ENCODE results near the gene ZNF346. TPM values are rescaled to one million over a fixed set of nuclear protein-coding genes. Genes with fewer than 3 reads are reported as not detected.

Gene ZNF346
- total and polyA plus RNA-seq, 2 of the 13 experiments (the other 11 are each of a cell fraction or from before 2014, with no cell fraction given), result 8.6 to 19.4 TPM

- TF ChIP-seq AKNA (CRISPR knock-in tag; IDR thresholded peaks at IDR 0.05; ENCODE audit: borderline replicate concordance) (no peak), ZZZ3 (CRISPR knock-in tag; IDR thresholded peaks at IDR 0.05; ENCODE audit: borderline replicate concordance) (no peak), PREB (CRISPR knock-in tag; IDR thresholded peaks at IDR 0.05) (no peak), ATM (IDR thresholded peaks at IDR 0.05; ENCODE audit: borderline replicate concordance) (no peak), PTBP1 (IDR thresholded peaks at IDR 0.05; ENCODE audit: low read depth, low read length, poor library complexity, severe bottlenecking) (no peak), MAFK (conservative IDR thresholded peaks at IDR 0.05 in 1 of 2, IDR thresholded peaks at IDR 0.05 in 1 of 2; ENCODE audit: low read length in 2 of 2) (no peak), RBM22 (optimal IDR thresholded peaks at IDR 0.05; ENCODE audit: low read length) (no peak), U2AF1 (optimal IDR thresholded peaks at IDR 0.05; ENCODE audit: low read depth, low read length) (no peak), PHF21A (CRISPR knock-in tag; IDR thresholded peaks at IDR 0.05) (no peak), ZNF614 (CRISPR knock-in tag; IDR thresholded peaks at IDR 0.05; ENCODE audit: borderline replicate concordance) (no peak), JDP2 (CRISPR knock-in tag; IDR thresholded peaks at IDR 0.05; ENCODE audit: borderline replicate concordance) (no peak), NCOR1 (IDR thresholded peaks at IDR 0.05; ENCODE audit: borderline replicate concordance, low read length) (no peak), PCBP1 (IDR thresholded peaks at IDR 0.05; ENCODE audit: borderline replicate concordance, low read depth, low read length) (no peak), ZNF121 (CRISPR knock-in tag; IDR thresholded peaks at IDR 0.05) (no peak), ZFP41 (CRISPR knock-in tag; IDR thresholded peaks at IDR 0.05; ENCODE audit: borderline replicate concordance) (no peak), HIC2 (CRISPR knock-in tag; IDR thresholded peaks at IDR 0.05; ENCODE audit: low read depth) (no peak), RARA (CRISPR knock-in tag; IDR thresholded peaks at IDR 0.05) (no peak), ZSCAN9 (CRISPR knock-in tag; IDR thresholded peaks at IDR 0.05; ENCODE audit: borderline replicate concordance) (no peak), CERS6 (CRISPR knock-in tag; IDR thresholded peaks at IDR 0.05) (no peak)
Measured at GRCh38 chr5:177113566-177114424, 91.3 kb downstream of the ZNF346 start (continued).
